ENCODE data around the gene NRIP1.

DNA sequence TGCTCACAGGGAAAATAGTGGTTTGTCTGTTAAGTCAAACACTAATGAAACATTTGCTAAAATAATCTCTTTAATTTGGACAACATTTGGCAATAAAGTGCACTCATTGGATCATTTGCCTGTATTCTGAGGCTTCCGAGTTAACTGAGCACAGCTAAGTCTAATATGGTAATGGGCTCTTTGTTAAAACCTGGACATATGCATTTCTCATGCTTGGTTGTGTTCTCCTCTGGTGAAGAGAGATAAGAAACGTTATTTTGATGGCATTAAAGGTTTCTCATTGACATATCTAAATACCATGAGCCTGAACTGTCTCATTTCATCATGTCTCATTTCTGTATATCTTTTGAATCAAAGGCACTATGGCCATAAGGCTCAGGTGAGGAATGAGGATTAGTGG, 13.4 kb upstream of the NRIP1 start:
- no peak for TF ChIP-seq POLR2A (IDR thresholded peaks at IDR 0.05)
- TF ChIP-seq, protein P1, sequence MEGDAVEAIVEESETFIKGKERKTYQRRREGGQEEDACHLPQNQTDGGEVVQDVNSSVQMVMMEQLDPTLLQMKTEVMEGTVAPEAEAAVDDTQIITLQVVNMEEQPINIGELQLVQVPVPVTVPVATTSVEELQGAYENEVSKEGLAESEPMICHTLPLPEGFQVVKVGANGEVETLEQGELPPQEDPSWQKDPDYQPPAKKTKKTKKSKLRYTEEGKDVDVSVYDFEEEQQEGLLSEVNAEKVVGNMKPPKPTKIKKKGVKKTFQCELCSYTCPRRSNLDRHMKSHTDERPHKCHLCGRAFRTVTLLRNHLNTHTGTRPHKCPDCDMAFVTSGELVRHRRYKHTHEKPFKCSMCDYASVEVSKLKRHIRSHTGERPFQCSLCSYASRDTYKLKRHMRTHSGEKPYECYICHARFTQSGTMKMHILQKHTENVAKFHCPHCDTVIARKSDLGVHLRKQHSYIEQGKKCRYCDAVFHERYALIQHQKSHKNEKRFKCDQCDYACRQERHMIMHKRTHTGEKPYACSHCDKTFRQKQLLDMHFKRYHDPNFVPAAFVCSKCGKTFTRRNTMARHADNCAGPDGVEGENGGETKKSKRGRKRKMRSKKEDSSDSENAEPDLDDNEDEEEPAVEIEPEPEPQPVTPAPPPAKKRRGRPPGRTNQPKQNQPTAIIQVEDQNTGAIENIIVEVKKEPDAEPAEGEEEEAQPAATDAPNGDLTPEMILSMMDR (IDR thresholded peaks at IDR 0.05), result no peak
